Dedifferentiated amniotic fluid mesenchymal stem cell (primary cell): ENCODE data around the gene TNF.

Experiments used
- DNase-seq: peaks from one replicate; pipeline ENCODE4 v3.0.0-alpha.2; 2016; ENCODE audit errors: extremely low spot score

Gene TNF

DNA sequence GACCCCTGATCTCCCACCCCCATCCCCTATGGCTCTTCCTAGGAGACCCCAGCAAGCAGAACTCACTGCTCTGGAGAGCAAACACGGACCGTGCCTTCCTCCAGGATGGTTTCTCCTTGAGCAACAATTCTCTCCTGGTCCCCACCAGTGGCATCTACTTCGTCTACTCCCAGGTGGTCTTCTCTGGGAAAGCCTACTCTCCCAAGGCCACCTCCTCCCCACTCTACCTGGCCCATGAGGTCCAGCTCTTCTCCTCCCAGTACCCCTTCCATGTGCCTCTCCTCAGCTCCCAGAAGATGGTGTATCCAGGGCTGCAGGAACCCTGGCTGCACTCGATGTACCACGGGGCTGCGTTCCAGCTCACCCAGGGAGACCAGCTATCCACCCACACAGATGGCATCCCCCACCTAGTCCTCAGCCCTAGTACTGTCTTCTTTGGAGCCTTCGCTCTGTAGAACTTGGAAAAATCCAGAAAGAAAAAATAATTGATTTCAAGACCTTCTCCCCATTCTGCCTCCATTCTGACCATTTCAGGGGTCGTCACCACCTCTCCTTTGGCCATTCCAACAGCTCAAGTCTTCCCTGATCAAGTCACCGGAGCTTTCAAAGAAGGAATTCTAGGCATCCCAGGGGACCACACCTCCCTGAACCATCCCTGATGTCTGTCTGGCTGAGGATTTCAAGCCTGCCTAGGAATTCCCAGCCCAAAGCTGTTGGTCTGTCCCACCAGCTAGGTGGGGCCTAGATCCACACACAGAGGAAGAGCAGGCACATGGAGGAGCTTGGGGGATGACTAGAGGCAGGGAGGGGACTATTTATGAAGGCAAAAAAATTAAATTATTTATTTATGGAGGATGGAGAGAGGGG is 1.9 kb upstream of the TNF start:
- no peak for DNase-seq

GRCh38 chr6:31574106-31575061 is 981 bp upstream of the TNF start:
- DNase-seq: no peak

GRCh38 chr6:31575952-31576685 is 754 bp downstream of the TNF start:
- DNase-seq: no peak

DNA sequence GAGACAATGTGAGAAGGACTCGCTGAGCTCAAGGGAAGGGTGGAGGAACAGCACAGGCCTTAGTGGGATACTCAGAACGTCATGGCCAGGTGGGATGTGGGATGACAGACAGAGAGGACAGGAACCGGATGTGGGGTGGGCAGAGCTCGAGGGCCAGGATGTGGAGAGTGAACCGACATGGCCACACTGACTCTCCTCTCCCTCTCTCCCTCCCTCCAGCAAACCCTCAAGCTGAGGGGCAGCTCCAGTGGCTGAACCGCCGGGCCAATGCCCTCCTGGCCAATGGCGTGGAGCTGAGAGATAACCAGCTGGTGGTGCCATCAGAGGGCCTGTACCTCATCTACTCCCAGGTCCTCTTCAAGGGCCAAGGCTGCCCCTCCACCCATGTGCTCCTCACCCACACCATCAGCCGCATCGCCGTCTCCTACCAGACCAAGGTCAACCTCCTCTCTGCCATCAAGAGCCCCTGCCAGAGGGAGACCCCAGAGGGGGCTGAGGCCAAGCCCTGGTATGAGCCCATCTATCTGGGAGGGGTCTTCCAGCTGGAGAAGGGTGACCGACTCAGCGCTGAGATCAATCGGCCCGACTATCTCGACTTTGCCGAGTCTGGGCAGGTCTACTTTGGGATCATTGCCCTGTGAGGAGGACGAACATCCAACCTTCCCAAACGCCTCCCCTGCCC is 1.7 kb downstream of the TNF start:
- no peak for DNase-seq

GRCh38 chr6:31577579-31577966 is 2.2 kb downstream of the TNF start:
- DNase-seq: no peak

- no peak for DNase-seq
These were observed 3.1 kb downstream of the TNF start for GRCh38 chr6:31578184-31579118.

GRCh38 chr6:31579119-31579505 is 3.7 kb downstream of the TNF start:
- no peak for DNase-seq

DNA sequence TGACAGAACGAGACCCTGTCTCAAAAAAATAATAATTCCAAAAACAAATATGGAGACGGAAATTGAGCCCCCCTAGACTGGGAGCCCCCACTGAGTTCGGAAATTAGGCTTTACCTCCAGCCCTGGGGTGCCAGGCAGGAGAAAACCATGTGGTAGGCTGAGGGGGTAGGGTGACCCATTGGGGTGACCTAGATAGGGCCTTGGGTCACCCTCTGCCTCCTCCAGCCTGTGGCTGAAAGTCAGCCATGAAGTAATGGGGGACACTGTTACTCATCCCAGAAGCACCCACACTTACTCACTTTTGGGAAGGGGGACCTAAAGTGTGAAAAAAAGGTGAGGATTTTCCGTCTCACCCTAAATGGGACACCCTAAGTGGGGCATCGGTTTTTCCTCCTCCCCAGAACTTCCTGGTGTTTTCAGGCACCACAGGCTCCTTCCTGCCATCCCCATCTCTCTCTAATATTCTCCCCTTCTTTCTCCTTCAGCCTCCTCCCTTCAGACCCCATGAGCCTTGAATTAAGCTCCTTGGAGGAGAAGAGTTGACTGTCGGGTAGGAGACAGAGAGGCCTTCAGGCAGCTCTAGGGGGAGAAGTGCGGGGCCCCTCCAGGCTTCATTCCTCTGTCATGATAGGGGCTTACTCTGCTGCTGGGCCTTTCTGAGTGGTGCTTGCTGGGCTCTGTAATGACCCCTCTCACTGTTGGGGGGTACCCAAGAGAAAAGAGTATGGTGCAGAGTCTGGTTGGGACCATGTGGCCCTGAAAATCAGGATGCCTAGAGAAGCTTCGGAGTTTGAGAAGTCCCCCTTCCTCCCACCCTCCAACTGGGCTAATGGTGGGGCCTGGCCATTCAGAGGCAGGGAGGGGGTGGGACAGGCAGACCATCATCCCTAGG is 4.4 kb downstream of the TNF start:
- no peak for DNase-seq

DNA sequence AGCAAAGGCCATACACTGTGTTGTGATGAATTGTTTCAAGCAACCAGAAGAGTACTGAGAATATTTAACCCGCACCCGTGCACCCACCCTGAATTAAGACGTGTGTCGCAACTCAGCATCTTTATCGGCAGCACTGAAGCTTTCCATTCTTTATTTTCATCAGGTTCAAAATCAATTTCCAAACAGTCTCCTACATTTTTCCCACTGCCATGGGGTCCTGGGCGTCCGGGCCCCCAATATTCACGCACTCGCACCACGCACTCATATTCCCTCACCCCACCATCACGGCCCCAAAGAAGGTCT is 5.0 kb downstream of the TNF start:
- no peak for DNase-seq

DNA sequence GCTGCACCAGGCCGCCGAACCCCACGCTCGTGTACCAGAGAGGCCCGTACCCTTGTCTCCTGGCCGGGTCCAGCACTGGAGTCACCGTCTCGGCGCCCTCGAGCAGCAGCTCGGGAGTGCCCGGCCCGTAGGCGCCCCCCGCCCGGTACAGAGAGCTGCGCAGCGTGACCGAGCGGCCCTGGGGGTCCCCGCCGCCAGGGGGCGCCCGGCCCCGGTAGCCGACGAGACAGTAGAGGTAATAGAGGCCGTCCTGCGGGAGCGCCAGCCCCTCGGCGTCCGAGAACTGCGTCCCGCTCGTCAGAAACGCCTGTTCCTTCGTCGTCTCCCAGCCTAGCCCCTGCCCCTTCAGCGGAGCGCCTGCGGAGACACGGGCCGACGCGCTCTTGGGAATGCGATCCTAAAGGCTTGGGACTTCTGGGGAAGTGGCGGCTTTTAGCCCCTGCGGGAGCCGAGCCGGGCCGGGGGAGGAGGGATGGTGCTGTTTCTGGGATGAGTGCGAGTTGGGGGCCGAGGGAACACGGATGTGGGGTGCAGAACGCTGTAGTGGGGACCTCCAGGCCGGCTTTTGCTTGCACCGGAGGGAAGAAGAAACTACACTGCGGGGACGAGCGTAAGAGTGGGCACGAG is 5.6 kb downstream of the TNF start:
- peak; percentile 66 for DNase-seq

- no peak for DNase-seq
These were observed 6.3 kb downstream of the TNF start for GRCh38 chr6:31581434-31582229.

DNA sequence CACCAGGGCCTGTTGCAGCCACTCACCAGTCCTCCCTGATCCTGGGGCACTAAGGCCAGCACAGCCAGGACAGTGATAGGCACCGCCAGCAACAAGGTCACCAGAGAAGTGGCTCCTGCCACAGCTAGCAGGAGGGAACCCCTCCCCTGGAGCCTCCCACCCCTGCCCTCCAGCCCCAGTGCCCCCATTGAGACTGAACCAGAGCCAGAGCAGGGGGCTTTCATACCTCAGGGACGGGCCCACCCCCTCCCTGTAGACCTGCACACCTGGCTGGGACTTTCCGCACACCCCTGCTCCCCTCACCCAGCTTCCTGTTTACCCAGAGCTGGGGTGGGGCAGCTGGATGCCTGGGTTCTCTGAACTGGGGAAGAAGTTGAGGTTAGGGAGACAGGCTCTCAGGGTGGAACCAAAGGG is 6.9 kb downstream of the TNF start, which contains the start of gene LTB:
Gene LTB, minus strand, starts transcription at position 195 of the 414 bp plus-strand sequence. Its CDS starts 7 bp downstream, at position 188.
- no peak for DNase-seq

GRCh38 chr6:31585491-31585890 is 10.1 kb downstream of the TNF start:
- no peak for DNase-seq

DNA sequence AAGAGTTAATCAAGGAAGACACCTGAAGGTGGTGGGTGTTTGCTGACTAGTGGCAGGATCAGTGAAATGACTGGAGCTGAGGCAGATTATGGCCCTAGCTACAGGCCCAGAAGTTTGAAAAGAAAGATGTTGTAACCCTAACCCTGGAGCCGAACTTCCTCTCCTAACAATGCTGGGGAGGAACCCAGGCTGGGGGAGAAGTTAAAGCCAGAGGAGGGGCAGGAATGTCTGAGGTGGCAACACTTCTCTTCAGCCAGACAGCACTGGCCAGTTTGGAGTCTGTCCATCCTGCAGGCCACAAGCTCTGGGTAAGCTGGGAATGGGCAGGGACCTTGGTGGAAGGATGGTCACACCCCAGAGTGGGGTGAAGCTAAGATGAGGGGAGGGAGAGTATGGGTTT is 10.6 kb downstream of the TNF start, which contains the start of gene LST1:
Gene LST1, plus strand, starts transcription at position 270 of the 400 bp plus-strand sequence. CDS start 1,023 bp downstream, outside the sequence.
- no peak for DNase-seq

GRCh38 chr6:31586599-31587281 is 11.4 kb downstream of the TNF start:
- DNase-seq: no peak

GRCh38 chr6:31587791-31588777 is 12.7 kb downstream of the TNF start:
- no peak for DNase-seq
